Muscle of leg (tissue), 11 donors: ENCODE data around the gene HIVEP3. TPM values are rescaled to one million over a fixed set of nuclear protein-coding genes. Genes with fewer than 3 reads are reported as not detected.
A peak's percentile ranks its signal among the peaks of the same experiment; 100 is the strongest.

Experiments used
- DNase-seq: peaks from one replicate; pipeline ENCODE4 v3.0.0; 2013
- H3K27ac ChIP-seq: one replicate; pipeline ENCODE4 v1.5.1; 2013; ENCODE audit warnings: mild to moderate bottlenecking, low read length, control low read depth
- H3K27me3 ChIP-seq: one replicate; pipeline ENCODE4 v1.6.1; 2013; ENCODE audit warnings: low read length; ENCODE audit not compliant: control insufficient read depth, insufficient read depth
- H3K36me3 ChIP-seq: one replicate; pipeline ENCODE4 v1.6.1; 2013; ENCODE audit warnings: low read length; ENCODE audit not compliant: control insufficient read depth, insufficient read depth
- H3K4me1 ChIP-seq: one replicate; pipeline ENCODE4 v1.6.1; 2013; ENCODE audit warnings: low read length; ENCODE audit not compliant: control insufficient read depth, insufficient read depth
- H3K4me3 ChIP-seq: one replicate; pipeline ENCODE4 v1.5.1; 2013; ENCODE audit warnings: low read length, control low read depth
- H3K9me3 ChIP-seq: replicated peaks from 2 replicates; pipeline ENCODE4 v1.6.1; 2013; ENCODE audit warnings: low read depth, low read length; ENCODE audit not compliant: control insufficient read depth
- WGBS: methylation state at CpG from one replicate; pipeline ENCODE4 v1.1.5; 2013; ENCODE audit warnings: missing lambda C conversion rate; ENCODE audit not compliant: insufficient coverage; 5-methylcytosine and 5-hydroxymethylcytosine counted together
- polyA plus RNA-seq, 8 donors: library from polyadenylated mRNA; unstranded; fragments of 120-200 nt; gene quantifications; one replicate each; pipeline versions ENCODE4 v1.2.1 to v1.2.3, GENCODE V29; 2013; ENCODE audit warnings: inconsistent platforms in 1 of 8, low replicate concordance in 1 of 8; ENCODE audit not compliant: insufficient read length in 8 of 8, insufficient read depth in 1 of 8
- total RNA-seq: library from RNA; stranded (reverse); fragments of 120-200 nt; gene quantifications from one replicate; pipeline ENCODE4 v1.2.4, GENCODE V29; 2013

The HIVEP3 gene
- total and polyA plus RNA-seq, 9 donors = 0.93 to 3.7 (median 2.7) TPM

DNA sequence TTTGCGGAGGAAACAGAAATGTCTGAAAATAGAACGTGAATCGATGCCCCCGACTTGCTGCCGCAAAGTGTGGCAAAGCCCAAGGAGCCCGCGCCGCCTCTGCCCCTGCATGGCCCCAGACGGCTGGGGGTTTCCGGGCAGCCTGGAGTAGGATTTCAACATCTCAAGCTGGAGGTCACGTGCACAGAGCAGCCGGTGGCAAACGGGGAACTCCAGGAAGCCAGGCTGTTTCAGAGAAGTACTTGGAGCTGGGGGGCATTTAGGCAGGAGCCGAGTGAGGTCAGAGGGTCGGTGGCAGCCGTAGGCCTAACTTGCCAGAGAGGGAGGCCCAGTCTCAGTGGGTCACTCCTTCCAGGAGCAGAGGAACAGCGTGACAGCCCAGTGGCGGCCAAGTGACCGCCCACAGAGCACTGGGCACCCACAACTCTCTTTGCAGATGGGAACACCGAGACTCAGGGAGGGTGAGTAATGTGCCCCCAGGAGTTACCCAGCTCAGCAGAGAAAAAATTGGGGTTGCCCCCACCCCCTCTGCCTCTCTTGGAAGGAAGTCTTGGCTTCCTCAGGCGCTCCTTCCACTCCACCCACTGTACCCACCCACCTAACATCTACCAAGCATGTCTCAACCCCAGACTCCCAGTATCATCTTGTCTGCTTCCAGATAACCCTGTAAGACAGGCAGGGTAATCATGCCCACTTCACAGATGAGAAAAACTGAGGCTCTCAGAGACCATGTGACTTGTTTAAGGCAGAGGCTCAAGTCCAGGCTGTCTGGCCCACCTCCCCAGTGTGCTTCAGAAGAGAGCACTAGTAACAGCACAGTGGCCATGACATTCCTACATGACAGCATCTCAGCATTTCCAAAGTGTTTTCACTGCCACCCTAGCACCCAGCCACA is 179.4 kb downstream of the HIVEP3 start:
- H3K9me3 ChIP-seq = no peaks in the 10 kb centered on the region
- H3K4me1 ChIP-seq = peaks cover 44% of the 10 kb centered on the region
- no peaks in the 10 kb centered on the region for H3K36me3 ChIP-seq
- H3K27me3 ChIP-seq = no peaks in the 10 kb centered on the region
- DNase-seq = peak; percentile 89
- WGBS = 31% methylated on average over 17 of the region's 21 CpGs
- no peak overlapping the region for H3K4me3 ChIP-seq
- H3K27ac ChIP-seq = peak overlapping the region; percentile 82

DNA sequence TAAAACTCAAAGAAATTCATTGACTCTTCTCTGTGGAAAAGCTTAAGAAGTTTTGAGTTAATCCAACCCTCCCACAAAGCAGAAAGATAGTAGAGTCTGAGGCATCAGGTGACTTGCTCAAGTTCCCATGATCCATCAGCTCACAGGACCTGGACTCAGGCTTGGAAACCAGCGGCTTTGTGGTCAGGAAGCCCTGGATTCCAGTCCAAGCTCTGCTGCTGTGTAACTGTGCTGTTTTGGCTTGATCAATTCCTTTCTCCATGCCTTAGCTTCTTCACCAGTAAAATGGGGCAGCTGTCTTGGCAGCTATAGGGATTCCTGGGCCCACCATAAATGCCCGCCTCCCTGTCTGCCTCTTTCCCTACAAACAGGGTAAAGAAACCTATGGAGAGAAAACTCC is 180.2 kb downstream of the HIVEP3 start:
- no peaks in the 10 kb centered on the region for H3K9me3 ChIP-seq
- H3K36me3 ChIP-seq = no peaks in the 10 kb centered on the region
- H3K27ac ChIP-seq = peak overlapping the region; percentile 81
- H3K4me3 ChIP-seq = no peak overlapping the region
- H3K4me1 ChIP-seq = peaks cover 44% of the 10 kb centered on the region
- WGBS = 80% methylated on average over 1 of the region's 2 CpGs
- no peaks in the 10 kb centered on the region for H3K27me3 ChIP-seq
- DNase-seq = peak; percentile 42

DNA sequence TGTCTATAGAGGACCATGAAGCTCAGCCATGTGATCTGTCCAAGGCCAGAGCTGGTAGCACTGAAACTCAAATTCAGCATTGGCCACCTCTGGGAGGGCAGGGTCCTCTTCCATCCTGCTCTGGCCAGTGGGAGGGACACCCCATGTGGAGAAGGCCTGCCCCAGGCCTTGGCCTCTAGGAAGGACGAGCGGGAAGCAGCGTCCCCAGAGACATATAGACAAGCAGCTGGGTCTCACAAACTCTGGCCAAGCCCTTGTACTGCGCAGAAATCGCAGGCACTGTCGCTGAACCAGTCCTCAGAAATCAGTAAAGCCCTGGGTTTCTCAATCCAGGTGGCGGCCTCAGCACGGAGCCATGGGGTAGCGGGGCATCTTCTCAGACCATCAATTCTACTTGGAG is 180.7 kb downstream of the HIVEP3 start:
- H3K36me3 ChIP-seq = no peaks in the 10 kb centered on the region
- no peak overlapping the region for H3K4me3 ChIP-seq
- WGBS = 69% methylated on average over 6 of the region's 9 CpGs
- H3K27me3 ChIP-seq = no peaks in the 10 kb centered on the region
- no peaks in the 10 kb centered on the region for H3K9me3 ChIP-seq
- H3K4me1 ChIP-seq = peaks cover 44% of the 10 kb centered on the region
- no peak overlapping the region for H3K27ac ChIP-seq
- peak; percentile 59 for DNase-seq

DNA sequence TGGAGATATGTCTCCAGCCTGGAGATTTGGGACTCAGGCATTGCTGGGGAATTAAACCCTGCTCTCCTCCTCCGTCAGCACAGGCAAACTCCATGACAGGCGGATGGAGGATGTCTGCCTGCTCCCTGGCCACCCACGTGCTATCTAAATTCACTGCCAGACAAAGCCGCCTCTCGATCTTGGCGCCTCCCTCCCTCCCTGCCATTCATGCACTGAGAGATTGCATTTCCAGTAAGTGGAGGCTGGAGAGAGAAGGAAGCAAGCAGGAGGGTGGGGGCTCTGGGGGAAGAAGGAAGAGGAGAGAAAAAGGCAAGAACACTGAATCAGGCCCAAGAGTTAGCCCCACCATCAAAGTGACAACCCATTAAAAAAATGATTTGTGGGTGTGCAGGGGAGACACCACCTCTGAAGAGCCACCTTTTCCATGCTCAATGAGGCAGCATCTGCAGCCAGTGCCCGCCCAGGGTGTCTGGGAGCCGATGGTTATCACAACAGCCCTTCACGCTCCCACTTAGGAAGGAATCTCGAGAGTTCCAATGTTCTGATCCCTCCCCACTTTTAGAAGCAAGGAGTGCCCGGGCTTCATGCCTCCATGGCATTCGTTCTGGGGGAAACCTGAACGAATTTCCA is 183.0 kb downstream of the HIVEP3 start:
- Histone ChIP-seq H3K27me3 (no peaks in the 10 kb centered on the region), H3K27ac (no peak overlapping the region), H3K9me3 (peaks cover 6% of the 10 kb centered on the region), H3K36me3 (no peaks in the 10 kb centered on the region), H3K4me1 (peaks cover 46% of the 10 kb centered on the region), H3K4me3 (no peak overlapping the region)
- DNase-seq = peak; percentile 43
- 61% methylated on average over 6 of the region's 13 CpGs for WGBS

DNA sequence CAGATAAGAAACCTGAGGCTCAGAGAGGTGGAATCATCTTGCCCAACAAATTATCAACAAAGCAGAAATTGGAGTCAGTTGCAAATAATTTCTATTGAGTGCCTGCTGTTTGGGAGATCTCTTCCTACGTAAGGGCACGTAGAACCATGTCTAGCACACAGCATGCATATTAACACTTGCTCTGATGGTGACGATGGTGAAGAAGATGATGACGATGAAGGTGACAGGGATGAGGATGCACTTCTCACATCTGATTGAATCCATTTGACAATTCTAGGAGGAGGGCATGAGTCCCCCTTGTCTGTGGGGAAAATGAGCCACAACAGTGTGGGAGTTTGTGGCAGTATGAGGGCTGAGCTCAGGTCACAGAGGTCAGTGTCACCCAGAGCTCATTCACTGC is 183.6 kb downstream of the HIVEP3 start:
- 100% methylated on average over 1 of the region's 4 CpGs for WGBS
- DNase-seq = no peak
- H3K27me3 ChIP-seq = no peaks in the 10 kb centered on the region
- H3K27ac ChIP-seq = no peak overlapping the region
- no peaks in the 10 kb centered on the region for H3K36me3 ChIP-seq
- peaks cover 47% of the 10 kb centered on the region for H3K4me1 ChIP-seq
- H3K4me3 ChIP-seq = no peak overlapping the region
- peaks cover 6% of the 10 kb centered on the region for H3K9me3 ChIP-seq

DNA sequence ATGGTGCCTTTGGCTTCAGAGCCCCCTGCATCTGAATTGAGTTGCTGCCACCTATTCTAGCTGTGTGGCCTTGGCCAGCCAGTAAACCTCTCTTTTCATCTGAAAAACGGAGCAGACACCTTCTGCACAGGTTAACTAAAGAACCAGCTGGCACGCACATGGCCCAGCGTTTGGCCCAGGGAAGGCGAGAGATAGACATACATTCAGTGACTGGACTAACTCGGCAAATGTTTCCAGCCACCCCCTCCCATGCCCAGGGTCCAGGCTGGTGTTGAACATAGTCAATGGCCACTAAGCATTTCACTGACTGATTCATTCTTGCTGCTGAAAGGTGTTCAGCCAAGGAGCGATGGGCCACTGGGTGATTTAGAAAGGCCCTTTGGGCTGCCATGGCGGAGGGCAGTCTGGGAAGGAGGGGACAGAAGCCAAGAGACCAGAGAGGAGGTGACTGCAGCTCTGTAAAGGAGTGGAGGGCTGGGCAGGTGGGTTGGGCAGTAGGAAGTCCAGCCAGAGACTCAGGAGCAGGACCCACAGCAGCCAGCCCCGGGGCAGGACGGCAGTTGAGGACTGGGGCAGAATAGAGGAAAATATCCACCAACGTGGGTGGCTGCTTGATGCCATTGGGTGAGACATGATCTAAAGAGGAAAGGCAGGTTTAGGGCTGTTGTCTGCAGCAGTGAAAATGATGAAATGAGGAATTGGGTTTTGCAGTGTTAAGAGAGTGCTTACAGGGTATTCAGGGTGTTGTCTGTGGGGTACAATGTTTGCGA is 184.3 kb downstream of the HIVEP3 start:
- H3K36me3 ChIP-seq = no peaks in the 10 kb centered on the region
- H3K27ac ChIP-seq = no peak overlapping the region
- peaks cover 48% of the 10 kb centered on the region for H3K4me1 ChIP-seq
- DNase-seq = no peak
- H3K4me3 ChIP-seq = no peak overlapping the region
- 81% methylated on average over 10 of the region's 11 CpGs for WGBS
- no peaks in the 10 kb centered on the region for H3K27me3 ChIP-seq
- peaks cover 6% of the 10 kb centered on the region for H3K9me3 ChIP-seq

DNA sequence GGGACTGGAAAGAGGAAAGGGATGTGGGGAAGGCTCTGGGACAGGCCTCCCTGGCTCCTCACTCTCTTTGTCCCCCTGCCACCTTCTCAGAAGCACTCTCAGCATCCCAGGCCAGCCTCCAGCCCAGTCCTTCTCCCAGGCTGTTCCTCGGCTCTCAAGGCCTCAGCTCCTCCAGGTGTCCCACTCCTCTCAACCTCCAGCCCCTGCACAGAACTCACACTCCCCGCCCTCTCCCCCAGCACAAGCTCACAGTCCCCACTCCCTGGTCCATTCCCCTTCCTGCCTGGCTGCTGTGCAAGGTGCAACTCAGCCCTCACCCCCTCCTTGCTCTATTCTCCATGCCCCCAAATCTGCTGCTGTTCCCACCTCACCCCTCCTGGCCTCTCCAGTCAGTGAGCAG is 185.0 kb downstream of the HIVEP3 start:
- peaks cover 48% of the 10 kb centered on the region for H3K4me1 ChIP-seq
- H3K36me3 ChIP-seq = no peaks in the 10 kb centered on the region
- peaks cover 6% of the 10 kb centered on the region for H3K9me3 ChIP-seq
- no peak overlapping the region for H3K27ac ChIP-seq
- no peak for DNase-seq
- 63% methylated on average over 2 of the region's 2 CpGs for WGBS
- H3K4me3 ChIP-seq = no peak overlapping the region
- H3K27me3 ChIP-seq = no peaks in the 10 kb centered on the region

DNA sequence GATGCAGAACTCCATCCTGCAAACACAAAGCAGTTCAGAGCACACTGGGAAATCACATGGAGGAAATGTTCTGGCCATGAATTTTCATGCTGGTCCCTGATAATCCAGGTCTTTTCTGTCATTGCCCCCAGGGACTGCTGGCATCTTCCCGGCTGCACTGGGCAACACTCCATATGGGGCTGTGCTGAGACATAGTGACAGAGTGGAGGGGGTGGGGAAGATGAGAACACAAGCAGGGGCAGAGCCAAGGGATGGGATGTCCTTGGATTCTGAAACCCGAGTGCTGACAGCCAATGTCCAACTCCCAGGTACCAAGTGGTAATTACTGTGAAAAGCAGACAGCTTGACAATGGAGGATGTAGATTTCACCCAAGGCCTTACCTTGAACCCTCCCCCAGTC is 185.7 kb downstream of the HIVEP3 start:
- DNase-seq = no peak
- no peaks in the 10 kb centered on the region for H3K27me3 ChIP-seq
- H3K36me3 ChIP-seq = no peaks in the 10 kb centered on the region
- no peak overlapping the region for H3K27ac ChIP-seq
- peaks cover 48% of the 10 kb centered on the region for H3K4me1 ChIP-seq
- H3K9me3 ChIP-seq = peaks cover 6% of the 10 kb centered on the region
- WGBS = 0% methylated on average over 1 of the region's 2 CpGs
- no peak overlapping the region for H3K4me3 ChIP-seq

DNA sequence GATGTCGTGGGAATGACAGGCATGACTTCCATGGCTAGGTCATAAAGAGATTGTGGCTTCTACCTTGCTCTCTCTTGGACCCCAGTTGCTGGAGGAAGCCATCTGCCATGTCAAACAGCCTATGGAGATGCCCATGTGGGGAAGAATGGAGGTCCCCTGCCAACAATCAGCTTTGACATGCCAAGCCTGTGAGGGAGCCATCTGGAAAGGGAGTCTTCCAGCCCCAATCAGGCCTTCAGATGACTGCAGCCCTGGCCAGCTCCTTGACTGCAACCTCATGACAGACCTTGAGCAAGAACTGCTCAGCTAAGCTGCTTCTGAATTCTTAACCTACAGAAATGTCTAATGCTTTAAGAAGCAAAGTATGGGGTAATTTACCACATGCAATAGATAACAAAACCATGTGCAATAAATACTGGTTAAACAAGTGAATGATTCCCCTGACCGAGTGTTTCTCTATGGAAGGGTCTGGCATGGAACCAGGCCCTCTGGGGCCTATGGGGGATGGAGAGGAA is 187.1 kb downstream of the HIVEP3 start:
- peaks cover 6% of the 10 kb centered on the region for H3K9me3 ChIP-seq
- no peaks in the 10 kb centered on the region for H3K27me3 ChIP-seq
- no peak for DNase-seq
- no peaks in the 10 kb centered on the region for H3K36me3 ChIP-seq
- 87% methylated on average over 2 of the region's 2 CpGs for WGBS
- H3K4me3 ChIP-seq = no peak overlapping the region
- no peak overlapping the region for H3K27ac ChIP-seq
- peaks cover 55% of the 10 kb centered on the region for H3K4me1 ChIP-seq

DNA sequence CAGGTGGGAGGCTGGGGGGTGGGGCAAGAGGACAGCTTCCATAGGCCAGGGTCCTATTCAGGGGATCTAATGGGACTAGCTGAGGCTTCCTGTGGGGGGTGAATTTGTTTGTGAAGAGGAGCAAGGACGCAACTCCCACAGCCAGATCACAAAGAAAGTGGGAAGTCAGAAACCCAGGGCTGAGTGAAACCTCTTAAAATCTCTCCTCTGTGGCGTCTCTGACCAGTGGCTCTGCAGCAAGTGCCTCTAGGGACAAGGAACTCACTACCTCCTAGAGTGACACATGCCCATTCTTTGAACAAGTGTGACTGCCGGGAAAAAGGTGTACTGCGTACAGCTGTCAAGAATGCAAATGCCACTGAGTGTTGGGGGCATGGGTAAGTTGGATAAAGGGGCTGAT is 187.9 kb downstream of the HIVEP3 start:
- no peak overlapping the region for H3K27ac ChIP-seq
- no peaks in the 10 kb centered on the region for H3K27me3 ChIP-seq
- H3K4me1 ChIP-seq = peaks cover 52% of the 10 kb centered on the region
- WGBS = 93% methylated on average over 3 of the region's 4 CpGs
- DNase-seq = no peak
- peaks cover 6% of the 10 kb centered on the region for H3K9me3 ChIP-seq
- H3K4me3 ChIP-seq = no peak overlapping the region
- no peaks in the 10 kb centered on the region for H3K36me3 ChIP-seq
